Pulmonary artery endothelial cell (primary cell): ENCODE results near the gene LARGE2. TPM values are rescaled to one million over a fixed set of nuclear protein-coding genes. Genes with fewer than 3 reads are reported as not detected.

ENCODE experiments used
- DNase-seq: peaks from one replicate; pipeline ENCODE4 v3.0.0-alpha.2; 2011; ENCODE audit warnings: low read depth, low spot score
- total RNA-seq: library from RNA; depleted of rRNA; stranded (reverse); fragments of >200 nt; gene quantifications from 2 replicates; pipeline ENCODE4 v1.2.3, GENCODE V29; 2014

LARGE2 gene
- total RNA-seq, 1 donor from 2014 or later = not detected

DNA sequence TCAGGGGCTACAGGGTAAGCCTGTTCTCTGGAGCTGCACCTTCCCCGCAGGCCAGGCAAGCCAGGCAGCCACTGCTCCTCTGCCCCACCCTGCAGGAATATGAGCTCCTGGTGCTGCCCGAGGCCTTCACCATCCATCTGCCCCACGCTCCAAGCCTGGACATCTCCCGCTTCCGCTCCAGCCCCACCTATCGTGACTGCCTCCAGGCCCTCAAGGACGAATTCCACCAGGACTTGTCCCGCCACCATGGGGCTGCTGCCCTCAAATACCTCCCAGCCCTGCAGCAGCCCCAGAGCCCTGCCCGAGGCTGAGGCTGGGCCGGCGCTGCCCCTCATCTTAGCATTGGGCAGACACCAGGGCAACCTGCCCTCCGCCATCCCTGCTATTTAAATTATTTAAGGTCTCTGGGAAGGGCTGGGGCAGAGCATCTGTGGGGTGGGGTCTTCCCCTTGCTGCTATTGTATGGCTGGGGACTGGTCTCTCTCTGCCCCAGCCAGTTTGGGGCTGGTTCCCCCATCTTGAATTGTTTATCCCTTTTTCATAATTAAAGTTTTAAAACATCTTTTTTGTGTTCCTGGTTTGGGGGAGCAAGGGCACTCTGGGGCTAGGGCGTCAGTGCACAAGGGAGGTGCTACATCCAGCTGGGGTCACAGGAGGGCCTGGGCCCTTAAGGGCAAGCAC, 6.2 kb downstream of the LARGE2 start:
- no peak for DNase-seq

DNA sequence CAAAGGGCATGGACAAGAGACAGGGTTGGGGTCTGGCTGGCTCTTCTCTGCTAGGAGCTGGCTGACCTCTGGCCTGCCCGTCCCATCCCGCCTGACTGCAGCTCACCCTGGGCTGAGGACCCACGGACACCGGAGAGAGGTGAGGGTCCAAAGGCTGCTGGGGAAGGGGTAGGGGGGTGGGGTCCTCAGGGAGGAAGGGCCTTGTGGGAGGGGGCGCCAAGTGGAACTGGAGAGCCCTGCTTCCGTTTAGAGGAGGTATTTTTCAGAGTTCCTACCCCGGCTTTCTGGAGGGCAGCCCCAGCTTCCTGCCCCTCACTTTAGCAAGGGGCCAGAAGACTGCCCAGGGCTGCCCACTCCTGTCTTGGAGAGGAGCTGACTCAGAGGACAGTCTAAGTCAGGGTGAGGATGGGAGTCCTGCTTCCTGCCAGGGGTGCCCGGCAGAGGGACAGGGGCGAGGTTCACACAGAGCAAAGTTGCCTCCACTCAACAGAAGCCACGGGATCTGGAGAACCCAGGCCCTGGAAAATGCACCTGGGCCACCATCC, 7.1 kb downstream of the LARGE2 start:
- DNase-seq = no peak

DNA sequence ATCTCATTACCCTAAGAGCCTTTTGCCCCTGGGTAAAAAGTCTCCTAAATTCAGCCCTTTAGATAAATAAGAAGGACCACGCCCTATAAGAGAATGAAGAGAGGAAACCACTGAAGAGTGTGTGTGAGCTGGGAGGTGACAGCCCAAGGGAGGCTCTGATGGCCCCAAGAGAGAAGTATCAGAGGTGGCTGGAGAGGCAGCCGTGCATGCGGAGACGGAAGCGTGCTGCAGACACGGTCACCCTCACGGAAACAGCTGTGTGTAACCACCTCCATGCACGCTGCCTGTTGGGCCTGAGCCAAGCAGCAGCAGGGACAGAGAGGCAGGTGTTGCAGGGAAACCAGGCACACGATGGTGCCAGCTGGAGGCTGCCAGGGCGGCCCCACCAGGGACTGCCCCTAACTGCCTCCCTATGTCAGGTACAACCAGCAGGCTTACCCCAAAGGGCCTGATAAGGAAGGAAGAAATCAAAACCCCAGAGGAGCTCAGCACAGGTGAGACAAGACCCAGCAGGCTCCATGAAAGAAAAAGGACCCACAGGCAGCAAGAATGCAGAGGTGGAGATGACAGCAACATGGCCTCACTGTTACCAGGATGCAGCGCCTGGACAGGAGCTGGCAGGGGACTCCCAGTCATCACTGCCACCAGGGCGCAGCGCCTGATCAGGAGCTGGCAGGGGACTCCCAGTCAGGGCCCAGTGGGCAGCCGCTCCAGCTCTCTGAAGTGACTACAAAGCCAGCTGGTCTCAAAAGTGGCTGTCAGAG, 7.8 kb downstream of the LARGE2 start:
- no peak for DNase-seq

- no peak for DNase-seq
Observed at GRCh38 chr11:45930951-45931570, 8.6 kb downstream of the LARGE2 start.

DNA sequence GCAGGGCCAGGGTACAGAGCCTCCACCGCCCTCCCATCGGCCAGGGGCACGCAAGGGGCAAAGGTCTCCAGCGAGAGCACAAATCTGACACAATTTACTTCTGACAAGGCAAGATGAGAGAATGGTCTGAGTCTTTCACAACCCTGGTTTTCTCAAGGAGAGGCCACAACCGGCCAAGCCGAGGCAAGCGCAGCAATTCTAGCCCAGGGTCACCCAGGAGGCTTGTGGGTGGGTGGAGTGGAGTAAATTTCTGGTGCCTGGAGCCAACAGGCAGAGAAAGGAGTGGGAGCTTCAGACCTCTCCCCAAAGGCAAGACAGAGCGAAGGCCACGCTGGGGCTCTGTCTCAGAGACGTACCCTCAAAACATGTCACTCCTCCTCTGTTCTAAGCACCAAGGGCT, 9.3 kb downstream of the LARGE2 start:
- no peak for DNase-seq

DNA sequence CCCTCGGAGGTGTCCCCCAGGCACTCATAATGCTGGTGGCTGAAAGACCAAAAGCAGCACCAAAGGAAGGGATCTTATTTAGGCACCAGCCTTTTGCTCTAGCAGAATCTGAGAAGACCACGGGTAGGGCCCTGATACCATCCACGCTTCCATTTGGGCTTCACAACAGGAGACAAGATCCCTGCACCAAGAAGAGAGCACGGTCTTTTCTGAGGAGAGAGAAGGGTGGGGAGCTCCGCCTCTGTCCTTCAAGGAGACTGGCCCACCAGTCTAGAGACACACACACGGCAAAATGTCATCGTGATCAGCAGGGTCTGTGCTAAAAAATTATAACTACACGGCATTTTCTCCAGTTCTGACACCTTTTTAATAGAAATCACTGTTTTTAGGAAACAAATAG, 9.8 kb downstream of the LARGE2 start:
- DNase-seq = no peak

DNA sequence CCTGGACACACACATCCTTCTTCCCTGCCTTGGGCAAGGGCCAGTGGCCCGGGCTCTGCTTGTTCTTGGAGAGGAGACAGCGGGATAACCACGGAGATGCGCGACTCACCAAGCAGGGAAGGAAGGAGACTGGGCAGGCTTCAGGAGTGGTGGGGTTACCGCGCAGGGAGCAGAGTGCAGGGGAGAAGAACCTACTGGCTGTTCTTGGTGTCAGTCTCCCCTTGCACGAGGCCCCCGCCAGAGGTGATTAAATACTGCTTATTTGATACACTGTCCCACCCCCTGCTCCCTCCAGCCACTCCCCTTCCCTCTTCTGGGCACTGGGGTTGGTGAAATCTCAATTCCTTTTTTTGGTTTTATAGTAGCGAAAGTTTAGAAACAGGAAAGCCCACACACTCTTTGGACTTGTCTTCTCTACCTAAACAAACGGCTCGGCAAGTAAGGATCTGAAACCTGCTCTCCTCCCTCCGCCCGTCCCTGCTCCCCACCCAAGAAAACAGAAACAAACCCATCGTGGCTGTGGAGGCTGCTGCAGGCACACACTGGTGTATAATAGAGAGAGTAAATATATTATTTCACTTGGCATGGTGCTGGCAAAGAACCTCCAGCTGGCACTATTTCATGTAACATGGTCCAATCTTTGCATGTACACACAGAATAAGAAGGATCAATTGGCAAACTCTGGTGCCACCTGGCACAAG, 10.8 kb downstream of the LARGE2 start:
- no peak for DNase-seq

GRCh38 chr11:45933846-45934579, 11.6 kb downstream of the LARGE2 start:
- no peak for DNase-seq

- no peak for DNase-seq
Observed at GRCh38 chr11:45934580-45935318, 12.3 kb downstream of the LARGE2 start.

GRCh38 chr11:45935349-45936064, 13.1 kb downstream of the LARGE2 start:
- no peak for DNase-seq

- no peak for DNase-seq
Observed at GRCh38 chr11:45936511-45937054, 14.1 kb downstream of the LARGE2 start.

- DNase-seq = no peak
Observed at GRCh38 chr11:45937916-45938315, 15.5 kb downstream of the LARGE2 start.

- no peak for DNase-seq
Observed at GRCh38 chr11:45939836-45940235, 17.4 kb downstream of the LARGE2 start.

GRCh38 chr11:45941285-45941684, 18.8 kb downstream of the LARGE2 start:
- DNase-seq = no peak

DNA sequence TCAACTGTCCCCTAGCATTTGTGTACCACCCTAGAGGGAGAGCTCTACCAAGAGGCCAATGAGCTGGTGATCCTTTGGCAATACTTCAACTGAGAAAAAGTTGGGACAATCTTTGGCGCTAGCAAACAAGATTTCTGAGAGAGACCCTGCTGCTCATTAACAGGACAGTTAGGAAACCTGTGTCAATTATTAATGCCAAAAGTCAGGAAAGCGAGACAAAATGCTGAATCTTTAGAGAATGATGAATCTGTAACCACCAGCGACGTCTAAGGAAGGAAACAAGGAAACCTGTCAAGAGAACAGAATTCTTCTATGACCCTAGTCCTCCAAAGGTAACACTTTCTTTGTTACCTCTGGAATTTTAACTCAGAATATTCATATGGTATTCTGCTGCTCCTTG, 19.9 kb downstream of the LARGE2 start:
- DNase-seq = no peak

GRCh38 chr11:45945397-45945999, 23.0 kb downstream of the LARGE2 start:
- DNase-seq = no peak

DNA sequence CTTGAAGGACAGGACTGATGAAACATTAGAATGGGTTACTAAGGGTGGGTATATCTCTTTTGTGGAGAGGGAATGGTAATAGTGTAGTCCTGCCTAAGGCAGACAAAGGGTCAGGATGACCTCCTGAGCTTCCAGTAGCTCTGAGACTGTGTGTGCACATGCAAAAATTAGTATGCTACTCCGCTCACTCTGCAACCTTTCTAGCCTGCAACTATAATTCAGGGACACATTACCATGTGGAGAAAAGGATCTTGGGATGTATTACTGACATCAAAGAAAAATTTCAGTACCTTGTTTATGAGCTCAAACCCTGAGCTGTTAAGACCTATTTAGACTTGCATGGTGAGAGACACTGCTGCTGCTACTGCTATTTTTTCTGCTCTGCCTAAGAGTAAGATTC, 25.4 kb downstream of the LARGE2 start:
- no peak for DNase-seq

DNA sequence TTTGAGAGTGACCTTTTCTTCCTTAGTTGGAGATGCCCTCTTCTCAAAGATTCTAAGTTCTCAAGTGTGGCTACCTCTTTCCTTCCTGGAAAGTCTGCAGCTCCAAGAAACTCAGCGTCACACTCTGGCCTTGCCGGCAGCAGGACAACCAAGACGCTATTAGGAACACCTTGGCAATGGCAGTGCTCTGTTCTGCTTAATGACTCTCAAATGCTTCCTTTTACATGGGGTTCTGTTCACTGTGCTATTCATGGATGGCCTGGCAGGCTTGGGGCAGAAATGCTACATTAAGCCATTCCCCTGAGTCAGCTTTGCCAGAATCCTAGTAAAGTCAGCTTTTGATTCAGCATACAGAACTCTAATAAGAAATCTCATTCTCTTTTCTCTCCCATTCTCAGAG, 25.9 kb downstream of the LARGE2 start:
- DNase-seq = no peak

DNA sequence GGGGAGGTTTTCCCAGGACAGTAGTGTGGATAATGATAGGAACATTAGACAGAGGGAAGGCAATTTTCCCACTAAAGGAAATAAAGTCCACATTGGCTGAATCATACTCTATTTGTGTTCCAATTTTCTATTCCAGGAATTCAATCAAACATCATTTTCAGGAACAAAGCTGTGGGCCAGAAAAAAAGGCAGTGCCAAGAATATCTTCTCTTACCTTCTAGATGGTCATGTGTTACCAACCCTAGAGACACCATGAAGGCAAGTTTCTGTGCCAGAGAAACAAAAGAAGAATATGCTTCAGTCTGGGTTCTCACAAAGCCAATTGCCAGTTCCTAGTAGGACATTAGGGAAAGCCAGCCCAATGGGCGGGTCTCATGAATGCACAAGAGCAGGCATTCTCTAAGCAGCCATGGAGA, 27.5 kb downstream of the LARGE2 start:
- no peak for DNase-seq
